Uterus (tissue), 4 donors: ENCODE measurements around the gene NOL4L. TPM values are rescaled to one million over a fixed set of nuclear protein-coding genes. Genes with fewer than 3 reads are reported as not detected.

Experiments
- DNase-seq, 2 donors: peaks; one replicate each; pipeline ENCODE4 v3.0.0-alpha.2; 2019 to 2020
- H3K27ac ChIP-seq, 2 donors: fragments of 200-600 bp; sonication (generic); 1 replicate in 1 of 2; 2 replicates in 1 of 2; pipeline ENCODE4 v1.5.1; 2016 to 2018
- H3K27me3 ChIP-seq, 2 donors: fragments of 200-600 bp; sonication (generic); one replicate each; pipeline ENCODE4 v1.5.1; 2018 to 2019; ENCODE audit warnings: control low read depth in 1 of 2
- H3K36me3 ChIP-seq, 2 donors: fragments of 200-600 bp; sonication (generic); one replicate each; pipeline ENCODE4 v1.5.1; 2019; ENCODE audit warnings: control low read depth in 1 of 2
- H3K4me1 ChIP-seq, 2 donors: fragments of 200-600 bp; sonication (generic); one replicate each; pipeline ENCODE4 v1.5.1; 2018 to 2019; ENCODE audit warnings: control low read depth in 1 of 2
- H3K4me3 ChIP-seq, 2 donors: fragments of 200-600 bp; sonication (generic); 1 replicate in 1 of 2; 2 replicates in 1 of 2; pipeline ENCODE4 v1.5.1; 2018 to 2019; ENCODE audit warnings: mild to moderate bottlenecking in 1 of 2
- H3K9me3 ChIP-seq, 2 donors: fragments of 200-600 bp; sonication (generic); one replicate each; pipeline ENCODE4 v1.5.1; 2019; ENCODE audit warnings: control low read depth in 1 of 2
- POLR2A ChIP-seq, 2 donors: fragments of 450-650 bp; IDR thresholded peaks; one replicate each; pipeline ENCODE4 v1.6.1; 2016; ENCODE audit warnings: antibody characterized with exemption in 2 of 2, mild to moderate bottlenecking in 1 of 2, moderate library complexity in 1 of 2
- intact Hi-C: fragments of 100-400 bp; cut with DNase I; formaldehyde crosslinking; loops from one replicate; pipeline ENCODE4 v1.15.1; 2023; ENCODE audit warnings: low total_unique reads
- total RNA-seq, 4 donors: library from RNA; depleted of rRNA in 3 of 4; stranded (reverse); fragments of >200 nt in 3 of 4; gene quantifications; one replicate each; pipeline versions ENCODE4 v1.1.0 to v1.2.4, GENCODE V29; 2014 to 2023
- TF ChIP-seq, protein P1 (sequence below), 4 experiments: fragments of 200-600 bp in 2 of 4; fragments of 450-650 bp in 2 of 4; sonication (generic) in 2 of 4; IDR thresholded peaks; one replicate each; pipeline ENCODE4 v1.5.1; 2016 to 2019; ENCODE audit warnings: antibody characterized with exemption in 4 of 4, mild to moderate bottlenecking in 2 of 4, moderate library complexity in 1 of 4
- donor health status: DM: yes; HTN: yes; CAD: no.

Gene NOL4L
- total RNA-seq, 4 donors from 2014 or later = 6.2 to 31.1 (median 9.6) TPM

DNA sequence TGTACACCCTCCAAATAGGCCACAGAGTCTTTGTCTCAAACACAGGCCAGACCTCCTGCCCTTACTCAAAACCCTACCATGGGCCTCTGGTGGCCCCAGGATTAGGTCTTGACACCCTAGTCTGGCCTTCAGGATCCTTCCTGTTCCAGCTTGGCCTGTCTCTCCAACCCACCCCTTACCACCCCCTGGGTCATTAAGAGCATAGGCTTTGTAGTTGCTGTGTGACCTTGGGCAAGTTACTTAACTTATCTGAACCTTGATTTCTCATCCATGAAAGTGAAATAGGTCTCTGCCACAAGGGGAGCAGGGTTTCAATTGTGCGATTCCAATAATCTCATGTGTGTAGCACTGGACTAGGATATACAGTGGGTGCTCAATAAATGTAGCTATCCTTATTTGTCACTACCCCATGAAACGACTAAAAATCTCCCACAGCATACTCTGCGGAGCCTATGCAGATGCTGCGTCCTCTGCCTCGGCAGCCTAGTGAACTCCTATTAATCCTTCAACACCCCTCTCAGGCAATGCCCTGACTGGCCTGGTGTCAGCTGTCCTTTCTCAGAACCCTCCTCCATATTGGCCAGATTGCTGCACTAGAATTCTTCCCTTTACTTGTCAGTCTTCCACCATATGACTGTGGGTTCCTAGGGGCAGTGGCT lies 39.7 kb upstream of the NOL4L start:
- intact Hi-C loops = no loop called here
- no peak overlapping the region for H3K4me3 ChIP-seq
- no peak for DNase-seq
- no peaks in the 10 kb centered on the region for H3K9me3 ChIP-seq
- no peaks in the 10 kb centered on the region for H3K27me3 ChIP-seq
- no peaks in the 10 kb centered on the region for H3K36me3 ChIP-seq
- no peaks in the 10 kb centered on the region for H3K4me1 ChIP-seq
- no peak overlapping the region for H3K27ac ChIP-seq
- TF ChIP-seq, protein P1, sequence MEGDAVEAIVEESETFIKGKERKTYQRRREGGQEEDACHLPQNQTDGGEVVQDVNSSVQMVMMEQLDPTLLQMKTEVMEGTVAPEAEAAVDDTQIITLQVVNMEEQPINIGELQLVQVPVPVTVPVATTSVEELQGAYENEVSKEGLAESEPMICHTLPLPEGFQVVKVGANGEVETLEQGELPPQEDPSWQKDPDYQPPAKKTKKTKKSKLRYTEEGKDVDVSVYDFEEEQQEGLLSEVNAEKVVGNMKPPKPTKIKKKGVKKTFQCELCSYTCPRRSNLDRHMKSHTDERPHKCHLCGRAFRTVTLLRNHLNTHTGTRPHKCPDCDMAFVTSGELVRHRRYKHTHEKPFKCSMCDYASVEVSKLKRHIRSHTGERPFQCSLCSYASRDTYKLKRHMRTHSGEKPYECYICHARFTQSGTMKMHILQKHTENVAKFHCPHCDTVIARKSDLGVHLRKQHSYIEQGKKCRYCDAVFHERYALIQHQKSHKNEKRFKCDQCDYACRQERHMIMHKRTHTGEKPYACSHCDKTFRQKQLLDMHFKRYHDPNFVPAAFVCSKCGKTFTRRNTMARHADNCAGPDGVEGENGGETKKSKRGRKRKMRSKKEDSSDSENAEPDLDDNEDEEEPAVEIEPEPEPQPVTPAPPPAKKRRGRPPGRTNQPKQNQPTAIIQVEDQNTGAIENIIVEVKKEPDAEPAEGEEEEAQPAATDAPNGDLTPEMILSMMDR (IDR thresholded peaks at IDR 0.05) = no peak
- no peak for TF ChIP-seq POLR2A (IDR thresholded peaks at IDR 0.05)

DNA sequence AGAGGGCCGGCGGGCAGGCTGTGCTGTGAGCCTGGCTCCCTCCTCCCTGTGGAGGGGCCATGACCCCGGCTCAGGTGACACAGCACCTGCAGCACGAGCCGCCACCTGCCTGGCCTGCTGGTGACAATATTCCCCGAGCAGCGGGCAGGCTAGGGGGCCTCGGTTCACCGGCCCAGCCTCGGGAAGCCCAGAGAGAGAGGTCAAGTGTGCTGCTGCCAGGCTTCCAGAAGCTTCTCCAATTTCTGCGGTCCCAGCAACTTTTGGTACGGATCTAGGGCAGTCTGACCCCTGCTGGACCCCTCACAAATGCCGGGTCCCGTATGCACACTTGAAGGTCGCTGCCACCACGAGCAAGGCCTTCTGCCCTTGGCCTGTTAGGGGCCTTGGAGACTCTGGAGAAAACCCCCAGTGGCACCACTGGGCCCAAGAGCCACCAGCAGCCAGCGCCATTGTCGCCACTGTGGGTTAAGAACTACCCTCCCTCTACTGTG lies 38.6 kb upstream of the NOL4L start:
- Histone ChIP-seq H3K36me3 (no peaks in the 10 kb centered on the region), H3K27ac (no peak overlapping the region), H3K9me3 (no peaks in the 10 kb centered on the region), H3K4me3 (no peak overlapping the region), H3K4me1 (no peaks in the 10 kb centered on the region), H3K27me3 (no peaks in the 10 kb centered on the region)
- TF ChIP-seq, protein P1 (IDR thresholded peaks at IDR 0.05) = no peak
- TF ChIP-seq POLR2A (IDR thresholded peaks at IDR 0.05) = no peak
- intact Hi-C loops = no loop called here
- no peak for DNase-seq

DNA sequence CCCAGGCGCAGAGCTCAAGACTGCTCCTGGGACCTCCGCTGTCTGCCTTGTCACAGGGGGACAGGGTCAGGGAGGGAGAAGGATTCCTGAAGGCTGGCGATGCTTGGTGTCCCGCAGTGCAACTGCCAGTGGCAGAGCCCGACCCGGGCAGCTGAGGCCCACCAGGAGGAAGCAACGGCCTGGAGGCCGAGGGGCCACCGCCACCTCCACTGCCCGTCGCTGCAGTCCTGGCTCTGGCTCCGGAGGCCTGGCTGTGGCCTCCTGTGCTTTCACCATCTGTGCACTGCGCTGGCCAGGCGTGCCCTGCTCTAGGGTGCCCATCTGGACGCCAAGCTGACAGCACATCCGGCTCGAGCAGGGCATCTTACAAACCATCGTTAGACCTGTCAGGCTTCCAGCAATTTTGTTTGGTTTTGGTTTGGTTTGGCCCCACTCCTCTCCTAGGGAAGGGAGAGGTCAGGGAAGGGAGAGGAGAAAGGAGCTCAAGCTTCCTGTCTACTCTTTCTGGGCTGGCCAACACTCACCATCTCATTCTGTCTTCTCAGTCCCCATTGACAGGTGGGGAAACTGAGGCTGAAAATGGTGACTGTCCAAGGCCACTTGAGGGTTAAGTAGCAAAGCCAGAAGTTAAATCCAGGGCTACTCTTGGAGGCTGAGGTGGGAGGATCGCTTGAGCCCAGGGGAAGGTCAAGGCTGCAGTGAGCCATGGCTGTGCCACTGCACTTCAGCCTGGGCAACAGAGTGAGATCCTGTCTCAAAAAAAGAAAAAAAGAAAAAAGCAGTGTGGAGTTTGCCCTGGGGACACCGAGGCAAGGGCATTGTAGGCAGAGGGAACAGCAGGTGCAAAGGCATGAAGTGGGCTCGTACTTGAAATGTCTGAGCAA lies 37.7 kb upstream of the NOL4L start:
- TF ChIP-seq, protein P1 (IDR thresholded peaks at IDR 0.05) = no peak
- no peak for TF ChIP-seq POLR2A (IDR thresholded peaks at IDR 0.05)
- no peak overlapping the region for H3K27ac ChIP-seq
- no peaks in the 10 kb centered on the region for H3K36me3 ChIP-seq
- H3K4me3 ChIP-seq = no peak overlapping the region
- H3K27me3 ChIP-seq = no peaks in the 10 kb centered on the region
- intact Hi-C loops = no loop called here
- H3K9me3 ChIP-seq = no peaks in the 10 kb centered on the region
- H3K4me1 ChIP-seq = no peaks in the 10 kb centered on the region
- no peak for DNase-seq

DNA sequence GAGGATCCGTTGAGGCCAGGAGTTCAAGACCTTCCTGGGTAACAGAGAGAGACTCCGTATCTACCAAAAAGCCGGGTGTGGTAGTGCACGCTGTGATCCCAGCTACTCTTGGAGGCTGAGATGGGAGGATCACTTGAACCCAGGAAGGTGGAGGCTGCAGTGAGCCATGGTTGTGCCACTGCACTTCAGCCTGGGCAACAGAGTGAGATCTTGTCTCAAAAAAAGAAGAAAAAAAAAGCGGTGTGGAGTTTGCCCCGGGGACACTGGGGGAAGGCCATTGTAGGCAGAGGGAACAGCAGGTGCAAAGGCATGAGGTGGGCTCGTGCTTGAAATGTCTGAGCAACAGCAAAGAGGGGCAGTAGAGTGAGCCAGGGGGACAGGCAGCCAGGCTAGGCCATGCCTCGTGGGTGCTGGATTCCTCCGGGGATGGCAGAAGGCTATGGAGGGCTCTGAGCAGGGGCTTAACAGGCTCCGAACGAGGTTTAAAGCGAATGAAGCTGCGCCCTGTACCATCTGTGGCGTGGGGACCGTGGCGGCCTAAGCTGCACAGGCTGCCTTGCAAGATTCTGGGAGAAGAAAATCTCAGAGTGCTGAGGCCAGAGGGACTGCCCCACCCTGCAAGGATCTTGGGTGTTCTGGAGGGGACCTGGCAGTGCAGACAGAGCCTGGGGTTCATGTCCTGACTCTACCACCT lies 36.9 kb upstream of the NOL4L start:
- Histone ChIP-seq H3K27ac (no peak overlapping the region), H3K36me3 (no peaks in the 10 kb centered on the region), H3K4me3 (no peak overlapping the region), H3K4me1 (no peaks in the 10 kb centered on the region), H3K9me3 (no peaks in the 10 kb centered on the region), H3K27me3 (no peaks in the 10 kb centered on the region)
- TF ChIP-seq POLR2A (IDR thresholded peaks at IDR 0.05) = no peak
- TF ChIP-seq, protein P1 (IDR thresholded peaks at IDR 0.05) = no peak
- intact Hi-C loops = no loop called here
- no peak for DNase-seq
